ENCODE data around the gene MET.

MET gene

DNA sequence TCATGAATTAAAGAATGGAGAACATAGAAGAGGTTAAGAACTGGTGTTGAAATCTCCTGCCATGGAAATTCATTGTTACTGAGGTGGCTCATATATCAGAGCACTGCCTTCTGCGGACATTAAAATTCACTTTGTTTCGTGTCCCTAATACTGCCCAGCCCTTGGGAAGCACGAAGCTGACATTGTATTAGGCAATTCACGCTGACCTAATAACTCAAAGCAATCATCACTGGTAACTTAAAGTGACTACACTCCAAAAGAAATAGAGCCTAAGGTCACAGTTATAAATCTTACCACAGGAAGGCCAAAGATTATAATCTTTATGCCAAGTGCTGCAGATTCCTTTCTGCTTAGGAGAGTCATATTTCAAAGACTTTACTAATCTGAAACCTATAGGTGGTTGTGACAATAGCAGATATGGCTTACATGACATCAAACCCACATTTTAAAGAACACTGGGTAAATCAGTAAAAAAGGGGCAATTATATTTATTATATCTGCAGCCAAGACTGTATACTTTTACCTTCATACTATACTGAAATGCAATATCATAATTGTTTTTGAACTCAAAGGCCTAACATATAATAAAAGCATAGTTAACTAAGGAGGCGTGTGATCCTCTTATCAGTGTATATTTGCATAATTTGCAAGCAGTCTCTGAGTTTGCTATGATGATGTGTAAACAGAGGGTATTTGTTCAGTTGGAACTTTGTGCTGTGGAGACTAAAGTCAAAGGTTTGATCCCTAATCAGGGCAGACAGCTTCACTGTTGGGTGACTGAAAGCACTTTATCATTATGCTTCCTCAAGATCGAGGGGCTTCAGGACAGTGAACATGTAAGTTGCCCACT, 138.5 kb downstream of the MET start (continued):
- TF ChIP-seq ZNF169 (tag by site-specific recombination; IDR thresholded peaks at IDR 0.05) (no peak), ZNF280D (tag by site-specific recombination; IDR thresholded peaks at IDR 0.05) (no peak), ZNF510 (tag by site-specific recombination; IDR thresholded peaks at IDR 0.05; ENCODE audit: insufficient replicate concordance) (peak; percentile 6), ZNF366 (tag by site-specific recombination; conservative IDR thresholded peaks at IDR 0.05) (peak; percentile 99), ZNF548 (tag by site-specific recombination; IDR thresholded peaks at IDR 0.05) (no peak), ZNF202 (tag by site-specific recombination; IDR thresholded peaks at IDR 0.05; ENCODE audit: borderline replicate concordance) (no peak), KLF10 (tag by site-specific recombination; IDR thresholded peaks at IDR 0.05) (peak; percentile 95), ZNF747 (tag by site-specific recombination; IDR thresholded peaks at IDR 0.05) (no peak), ZNF48 (tag by site-specific recombination; IDR thresholded peaks at IDR 0.05) (no peak), ZNF585B (tag by site-specific recombination; IDR thresholded peaks at IDR 0.05) (no peak), ZNF677 (tag by site-specific recombination; IDR thresholded peaks at IDR 0.05) (no peak), ZNF76 (tag by site-specific recombination; IDR thresholded peaks at IDR 0.05; ENCODE audit: borderline replicate concordance, low read depth) (peak; percentile 68; the same call in 1 of the 2 replicates), ZNF341 (tag by site-specific recombination; IDR thresholded peaks at IDR 0.05; ENCODE audit: low read depth) (no peak), ZNF555 (tag by site-specific recombination; conservative IDR thresholded peaks at IDR 0.05) (no peak), ZNF335 (tag by site-specific recombination; conservative IDR thresholded peaks at IDR 0.05) (no peak; the same call in 1 of the 2 replicates), PRDM2 (tag by site-specific recombination; IDR thresholded peaks at IDR 0.05; ENCODE audit: borderline replicate concordance) (no peak), ZNF404 (tag by site-specific recombination; IDR thresholded peaks at IDR 0.05) (no peak), ZNF350 (tag by site-specific recombination; IDR thresholded peaks at IDR 0.05) (no peak), ZNF626 (tag by site-specific recombination; IDR thresholded peaks at IDR 0.05) (peak; percentile 30; the same call in 1 of the 2 replicates)
- TF ChIP-seq, protein P1, sequence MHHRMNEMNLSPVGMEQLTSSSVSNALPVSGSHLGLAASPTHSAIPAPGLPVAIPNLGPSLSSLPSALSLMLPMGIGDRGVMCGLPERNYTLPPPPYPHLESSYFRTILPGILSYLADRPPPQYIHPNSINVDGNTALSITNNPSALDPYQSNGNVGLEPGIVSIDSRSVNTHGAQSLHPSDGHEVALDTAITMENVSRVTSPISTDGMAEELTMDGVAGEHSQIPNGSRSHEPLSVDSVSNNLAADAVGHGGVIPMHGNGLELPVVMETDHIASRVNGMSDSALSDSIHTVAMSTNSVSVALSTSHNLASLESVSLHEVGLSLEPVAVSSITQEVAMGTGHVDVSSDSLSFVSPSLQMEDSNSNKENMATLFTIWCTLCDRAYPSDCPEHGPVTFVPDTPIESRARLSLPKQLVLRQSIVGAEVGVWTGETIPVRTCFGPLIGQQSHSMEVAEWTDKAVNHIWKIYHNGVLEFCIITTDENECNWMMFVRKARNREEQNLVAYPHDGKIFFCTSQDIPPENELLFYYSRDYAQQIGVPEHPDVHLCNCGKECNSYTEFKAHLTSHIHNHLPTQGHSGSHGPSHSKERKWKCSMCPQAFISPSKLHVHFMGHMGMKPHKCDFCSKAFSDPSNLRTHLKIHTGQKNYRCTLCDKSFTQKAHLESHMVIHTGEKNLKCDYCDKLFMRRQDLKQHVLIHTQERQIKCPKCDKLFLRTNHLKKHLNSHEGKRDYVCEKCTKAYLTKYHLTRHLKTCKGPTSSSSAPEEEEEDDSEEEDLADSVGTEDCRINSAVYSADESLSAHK (tag by site-specific recombination; IDR thresholded peaks at IDR 0.05), result peak; percentile 92
- TF ChIP-seq, protein P2, sequence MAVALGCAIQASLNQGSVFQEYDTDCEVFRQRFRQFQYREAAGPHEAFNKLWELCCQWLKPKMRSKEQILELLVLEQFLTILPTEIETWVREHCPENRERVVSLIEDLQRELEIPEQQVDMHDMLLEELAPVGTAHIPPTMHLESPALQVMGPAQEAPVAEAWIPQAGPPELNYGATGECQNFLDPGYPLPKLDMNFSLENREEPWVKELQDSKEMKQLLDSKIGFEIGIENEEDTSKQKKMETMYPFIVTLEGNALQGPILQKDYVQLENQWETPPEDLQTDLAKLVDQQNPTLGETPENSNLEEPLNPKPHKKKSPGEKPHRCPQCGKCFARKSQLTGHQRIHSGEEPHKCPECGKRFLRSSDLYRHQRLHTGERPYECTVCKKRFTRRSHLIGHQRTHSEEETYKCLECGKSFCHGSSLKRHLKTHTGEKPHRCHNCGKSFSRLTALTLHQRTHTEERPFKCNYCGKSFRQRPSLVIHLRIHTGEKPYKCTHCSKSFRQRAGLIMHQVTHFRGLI (tag by site-specific recombination; IDR thresholded peaks at IDR 0.05), result peak; percentile 77; the same call in 1 of the 2 replicates
- TF ChIP-seq, protein P3, sequence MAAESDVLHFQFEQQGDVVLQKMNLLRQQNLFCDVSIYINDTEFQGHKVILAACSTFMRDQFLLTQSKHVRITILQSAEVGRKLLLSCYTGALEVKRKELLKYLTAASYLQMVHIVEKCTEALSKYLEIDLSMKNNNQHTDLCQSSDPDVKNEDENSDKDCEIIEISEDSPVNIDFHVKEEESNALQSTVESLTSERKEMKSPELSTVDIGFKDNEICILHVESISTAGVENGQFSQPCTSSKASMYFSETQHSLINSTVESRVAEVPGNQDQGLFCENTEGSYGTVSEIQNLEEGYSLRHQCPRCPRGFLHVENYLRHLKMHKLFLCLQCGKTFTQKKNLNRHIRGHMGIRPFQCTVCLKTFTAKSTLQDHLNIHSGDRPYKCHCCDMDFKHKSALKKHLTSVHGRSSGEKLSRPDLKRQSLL (tag by site-specific recombination; IDR thresholded peaks at IDR 0.05), result peak; percentile 88
- TF ChIP-seq, protein P4, sequence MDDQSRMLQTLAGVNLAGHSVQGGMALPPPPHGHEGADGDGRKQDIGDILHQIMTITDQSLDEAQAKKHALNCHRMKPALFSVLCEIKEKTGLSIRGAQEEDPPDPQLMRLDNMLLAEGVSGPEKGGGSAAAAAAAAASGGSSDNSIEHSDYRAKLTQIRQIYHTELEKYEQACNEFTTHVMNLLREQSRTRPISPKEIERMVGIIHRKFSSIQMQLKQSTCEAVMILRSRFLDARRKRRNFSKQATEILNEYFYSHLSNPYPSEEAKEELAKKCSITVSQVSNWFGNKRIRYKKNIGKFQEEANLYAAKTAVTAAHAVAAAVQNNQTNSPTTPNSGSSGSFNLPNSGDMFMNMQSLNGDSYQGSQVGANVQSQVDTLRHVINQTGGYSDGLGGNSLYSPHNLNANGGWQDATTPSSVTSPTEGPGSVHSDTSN (CRISPR knock-in tag; IDR thresholded peaks at IDR 0.05), result no peak

All from HEK293 (cell line).